Mucosa of stomach (tissue), 1 donor: ENCODE results near the gene PUS3.

ENCODE experiments used
- H3K27me3 ChIP-seq: one replicate; pipeline ENCODE4 v1.7.0; 2013; ENCODE audit warnings: mild to moderate bottlenecking, low read length; ENCODE audit not compliant: control insufficient read depth, insufficient read depth
- H3K36me3 ChIP-seq: one replicate; pipeline ENCODE4 v1.7.0; 2013; ENCODE audit warnings: low read length; ENCODE audit not compliant: control insufficient read depth, insufficient read depth
- H3K4me1 ChIP-seq: one replicate; pipeline ENCODE4 v1.7.0; 2013; ENCODE audit warnings: mild to moderate bottlenecking, low read length; ENCODE audit not compliant: control insufficient read depth, insufficient read depth
- H3K4me3 ChIP-seq: one replicate; pipeline ENCODE4 v1.7.0; 2013; ENCODE audit warnings: low read length
- H3K9ac ChIP-seq: one replicate; pipeline ENCODE4 v1.7.0; 2013; ENCODE audit warnings: mild to moderate bottlenecking, low read length, moderate library complexity
- H3K9me3 ChIP-seq: one replicate; pipeline ENCODE4 v1.7.0; 2013; ENCODE audit warnings: mild to moderate bottlenecking, low read length, moderate library complexity; ENCODE audit not compliant: control insufficient read depth
- donor health status: Pancreatic carcinoma.

Gene PUS3

GRCh38 chr11:125902277-125902926 is 604 bp downstream of the PUS3 start:
- no peaks in the 10 kb centered on the region for H3K9me3 ChIP-seq
- H3K4me3 ChIP-seq, result peak overlapping the region; percentile 72
- peak overlapping the region; percentile 89 for H3K9ac ChIP-seq
- peaks cover 17% of the 10 kb centered on the region for H3K27me3 ChIP-seq
- peaks cover 16% of the 10 kb centered on the region for H3K4me1 ChIP-seq
- H3K36me3 ChIP-seq, result no peaks in the 10 kb centered on the region

- no peaks in the 10 kb centered on the region for H3K9me3 ChIP-seq
- peaks cover 16% of the 10 kb centered on the region for H3K4me1 ChIP-seq
- no peak overlapping the region for H3K9ac ChIP-seq
- H3K36me3 ChIP-seq, result no peaks in the 10 kb centered on the region
- H3K4me3 ChIP-seq, result no peak overlapping the region
- peaks cover 17% of the 10 kb centered on the region for H3K27me3 ChIP-seq
Measured at GRCh38 chr11:125901872-125902271, 1.1 kb downstream of the PUS3 start.

- no peaks in the 10 kb centered on the region for H3K9me3 ChIP-seq
- no peak overlapping the region for H3K9ac ChIP-seq
- no peak overlapping the region for H3K4me3 ChIP-seq
- no peaks in the 10 kb centered on the region for H3K36me3 ChIP-seq
- H3K4me1 ChIP-seq, result peaks cover 8% of the 10 kb centered on the region
- H3K27me3 ChIP-seq, result no peaks in the 10 kb centered on the region
Measured at GRCh38 chr11:125892994-125893393, 10.0 kb downstream of the PUS3 start.

GRCh38 chr11:125892071-125892470 is 10.9 kb downstream of the PUS3 start:
- Histone ChIP-seq H3K9ac (no peak overlapping the region), H3K4me1 (peaks cover 8% of the 10 kb centered on the region), H3K4me3 (no peak overlapping the region), H3K27me3 (no peaks in the 10 kb centered on the region), H3K36me3 (no peaks in the 10 kb centered on the region), H3K9me3 (no peaks in the 10 kb centered on the region)

GRCh38 chr11:125890447-125891100 is 12.4 kb downstream of the PUS3 start:
- H3K36me3 ChIP-seq, result no peaks in the 10 kb centered on the region
- no peak overlapping the region for H3K4me3 ChIP-seq
- peaks cover 8% of the 10 kb centered on the region for H3K4me1 ChIP-seq
- H3K27me3 ChIP-seq, result no peaks in the 10 kb centered on the region
- no peak overlapping the region for H3K9ac ChIP-seq
- H3K9me3 ChIP-seq, result no peaks in the 10 kb centered on the region

- no peaks in the 10 kb centered on the region for H3K9me3 ChIP-seq
- H3K4me1 ChIP-seq, result peaks cover 3% of the 10 kb centered on the region
- H3K36me3 ChIP-seq, result no peaks in the 10 kb centered on the region
- peak within 1 kb of the TSS; percentile 74 for H3K9ac ChIP-seq
- no peaks in the 10 kb centered on the region for H3K27me3 ChIP-seq
- peak within 1 kb of the TSS; percentile 82 for H3K4me3 ChIP-seq
Measured at GRCh38 chr11:125887373-125888324, 15.4 kb downstream of the PUS3 start, which contains the start of gene HYLS1. Gene HYLS1 (plus strand): TSS chr11:125887668. CDS start chr11:125899369, 11,701 bp downstream.

- H3K9me3 ChIP-seq, result no peaks in the 10 kb centered on the region
- H3K4me1 ChIP-seq, result peaks cover 2% of the 10 kb centered on the region
- H3K36me3 ChIP-seq, result no peaks in the 10 kb centered on the region
- H3K4me3 ChIP-seq, result no peak overlapping the region
- H3K9ac ChIP-seq, result peak overlapping the region; percentile 74
- H3K27me3 ChIP-seq, result no peaks in the 10 kb centered on the region
Measured at GRCh38 chr11:125886997-125887372, 16.0 kb downstream of the PUS3 start.

GRCh38 chr11:125883375-125883774 is 19.6 kb downstream of the PUS3 start:
- H3K9ac ChIP-seq, result no peak overlapping the region
- no peak overlapping the region for H3K4me3 ChIP-seq
- H3K36me3 ChIP-seq, result no peaks in the 10 kb centered on the region
- H3K9me3 ChIP-seq, result no peaks in the 10 kb centered on the region
- no peaks in the 10 kb centered on the region for H3K27me3 ChIP-seq
- H3K4me1 ChIP-seq, result peaks cover 10% of the 10 kb centered on the region

GRCh38 chr11:125881291-125881690 is 21.7 kb downstream of the PUS3 start:
- H3K9me3 ChIP-seq, result no peaks in the 10 kb centered on the region
- peaks cover 10% of the 10 kb centered on the region for H3K4me1 ChIP-seq
- H3K27me3 ChIP-seq, result no peaks in the 10 kb centered on the region
- no peak overlapping the region for H3K9ac ChIP-seq
- H3K4me3 ChIP-seq, result no peak overlapping the region
- H3K36me3 ChIP-seq, result no peaks in the 10 kb centered on the region

- Histone ChIP-seq H3K4me1 (no peaks in the 10 kb centered on the region), H3K36me3 (no peaks in the 10 kb centered on the region), H3K27me3 (no peaks in the 10 kb centered on the region), H3K9ac (no peak overlapping the region), H3K9me3 (no peaks in the 10 kb centered on the region), H3K4me3 (no peak overlapping the region)
Measured at GRCh38 chr11:125874556-125875124, 28.4 kb downstream of the PUS3 start.

- Histone ChIP-seq H3K4me3 (no peak overlapping the region), H3K9ac (no peak overlapping the region), H3K27me3 (no peaks in the 10 kb centered on the region), H3K4me1 (no peaks in the 10 kb centered on the region), H3K9me3 (no peaks in the 10 kb centered on the region), H3K36me3 (no peaks in the 10 kb centered on the region)
Measured at GRCh38 chr11:125873881-125874555, 29.0 kb downstream of the PUS3 start.
